Bladder microvascular endothelial cell (primary cell): Measurements from ENCODE around the gene KHK. TPM values are rescaled to one million over a fixed set of nuclear protein-coding genes. Genes with fewer than 3 reads are reported as not detected.

ENCODE experiments used
- total RNA-seq: library from RNA; depleted of rRNA; stranded (reverse); fragments of >200 nt; gene quantifications from 2 replicates; pipeline ENCODE4 v1.2.3, GENCODE V29; 2014

Gene KHK
- 2.8 and 4.5 TPM in 2 replicates for total RNA-seq

DNA sequence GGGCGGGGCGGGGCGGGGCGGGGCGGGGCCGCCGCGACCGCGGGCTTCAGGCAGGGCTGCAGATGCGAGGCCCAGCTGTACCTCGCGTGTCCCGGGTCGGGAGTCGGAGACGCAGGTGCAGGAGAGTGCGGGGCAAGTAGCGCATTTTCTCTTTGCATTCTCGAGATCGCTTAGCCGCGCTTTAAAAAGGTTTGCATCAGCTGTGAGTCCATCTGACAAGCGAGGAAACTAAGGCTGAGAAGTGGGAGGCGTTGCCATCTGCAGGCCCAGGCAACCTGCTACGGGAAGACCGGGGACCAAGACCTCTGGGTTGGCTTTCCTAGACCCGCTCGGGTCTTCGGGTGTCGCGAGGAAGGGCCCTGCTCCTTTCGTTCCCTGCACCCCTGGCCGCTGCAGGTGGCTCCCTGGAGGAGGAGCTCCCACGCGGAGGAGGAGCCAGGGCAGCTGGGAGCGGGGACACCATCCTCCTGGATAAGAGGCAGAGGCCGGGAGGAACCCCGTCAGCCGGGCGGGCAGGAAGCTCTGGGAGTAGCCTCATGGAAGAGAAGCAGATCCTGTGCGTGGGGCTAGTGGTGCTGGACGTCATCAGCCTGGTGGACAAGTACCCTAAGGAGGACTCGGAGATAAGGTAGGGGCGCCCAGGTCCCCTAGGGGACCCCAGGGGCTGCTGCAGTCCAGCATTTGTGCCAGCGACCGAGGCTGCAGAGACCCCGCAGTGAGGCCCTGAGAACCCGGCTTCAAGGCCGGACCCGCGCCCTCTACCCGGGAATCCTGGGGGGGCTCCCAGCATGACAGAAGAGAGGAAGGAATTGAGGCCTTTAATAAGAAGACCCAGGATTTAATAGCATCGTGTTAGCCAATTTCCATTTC, at the start of gene KHK:
Gene KHK, plus strand, starts transcription at position 49 of the 870 bp plus-strand sequence. Its CDS starts 488 bp downstream, at position 537.

GRCh38 chr2:27050996-27051901, 35.3 kb upstream of the KHK start, which contains the start of gene AGBL5:
Gene AGBL5 (plus strand): TSS chr2:27051668. CDS start chr2:27052959, 1,291 bp downstream.

GRCh38 chr2:27071277-27071989, 15.1 kb upstream of the KHK start, which contains the start of gene OST4:
Gene OST4 (minus strand): TSS chr2:27071654.

DNA sequence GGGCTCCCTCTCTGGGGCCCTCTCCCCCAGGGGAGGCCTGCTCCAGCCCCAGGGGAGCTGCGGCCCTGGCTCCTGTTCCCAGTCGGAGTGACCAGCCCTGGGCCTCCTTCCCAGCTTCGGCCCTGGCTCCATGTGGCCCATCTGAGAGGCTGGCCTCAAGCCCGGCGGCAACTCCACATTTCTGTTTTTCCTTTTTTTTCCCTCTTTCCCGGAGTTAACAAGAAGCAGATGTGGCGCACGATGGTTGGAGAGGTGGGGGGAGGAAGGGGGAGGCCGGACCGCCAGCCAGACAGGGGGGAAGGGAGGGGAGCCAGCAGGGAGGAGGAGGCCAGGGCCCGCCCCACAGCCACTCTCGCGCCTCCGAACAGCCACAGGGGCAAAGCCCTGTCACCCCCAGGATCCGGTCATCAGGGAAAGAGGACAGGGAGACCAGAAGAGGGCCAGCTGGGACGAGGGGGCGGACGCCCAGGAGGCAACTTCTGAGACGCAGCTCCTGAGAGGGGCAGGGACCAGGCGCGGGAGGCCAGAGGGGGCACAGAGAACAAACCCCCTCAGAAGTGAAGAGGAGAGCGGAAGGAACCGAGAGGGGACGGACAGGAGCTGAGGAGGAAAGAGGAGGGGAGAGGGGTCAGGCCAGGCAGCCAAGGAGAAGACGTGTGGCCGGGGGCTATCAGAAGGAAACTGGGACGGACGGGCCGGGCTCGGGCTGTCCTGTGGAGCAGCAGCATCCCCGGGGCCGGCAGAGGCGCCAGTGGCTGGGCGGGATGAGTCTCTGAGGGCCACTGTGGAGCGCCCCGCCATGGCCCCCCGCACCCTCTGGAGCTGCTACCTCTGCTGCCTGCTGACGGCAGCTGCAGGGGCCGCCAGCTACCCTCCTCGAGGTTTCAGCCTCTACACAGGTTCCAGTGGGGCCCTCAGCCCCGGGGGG, 8.0 kb upstream of the KHK start, which contains the start of gene EMILIN1:
Gene EMILIN1, plus strand, starts transcription at position 349 of the 928 bp plus-strand sequence. Its CDS starts 451 bp downstream, at position 800.

GRCh38 chr2:27118525-27119329, 32.2 kb downstream of the KHK start, which contains the start of gene CGREF1:
Gene CGREF1 (minus strand): TSS chr2:27119128. CDS start chr2:27104366, 14,762 bp downstream.

GRCh38 chr2:27123302-27124150, 37.0 kb downstream of the KHK start, which contains the start of gene ABHD1:
Gene ABHD1 (plus strand): TSS chr2:27123815. CDS start chr2:27123949, 134 bp downstream.

GRCh38 chr2:27133905-27134780, 47.6 kb downstream of the KHK start, which contains the start of gene PREB:
Gene PREB (minus strand): TSS chr2:27134636. CDS start chr2:27134421, 215 bp downstream.

DNA sequence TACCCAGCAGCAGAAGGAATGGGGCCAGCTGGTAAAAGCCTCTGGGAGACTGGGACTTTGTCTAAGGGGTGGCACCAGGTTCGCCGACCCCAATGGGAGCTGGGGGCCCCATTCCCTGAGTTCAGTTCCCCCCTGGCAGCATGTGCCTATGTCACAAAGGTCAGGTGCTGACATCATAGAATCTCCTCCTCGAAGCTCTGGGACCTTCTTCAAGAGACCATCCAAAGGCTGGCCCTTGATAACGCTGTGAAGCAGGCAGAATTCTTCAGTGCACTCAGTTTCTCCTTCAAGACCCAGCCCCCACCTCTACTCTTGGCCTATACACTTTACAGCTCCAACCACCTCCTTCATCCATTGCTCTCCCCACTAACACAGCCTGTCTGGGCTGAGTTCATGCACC, 52.7 kb downstream of the KHK start, which contains the start of gene PRR30:
Gene PRR30, minus strand, starts transcription at position 101 of the 400 bp plus-strand sequence. CDS start 1,081 bp downstream, outside the sequence.

GRCh38 chr2:27148801-27149439, 62.3 kb downstream of the KHK start, which contains the start of gene TCF23:
Gene TCF23 (plus strand): TSS chr2:27149004. CDS start chr2:27149134, 130 bp downstream.

Other genes starting within 250 kb of the KHK start
- gene DPYSL5, start 238.6 kb upstream of the KHK start, total RNA-seq: not detected in 2 replicates
- 0.49 and 1.6 TPM in 2 replicates for gene MAPRE3, start 116.1 kb upstream of the KHK start, total RNA-seq
- gene TMEM214, start 53.8 kb upstream of the KHK start, total RNA-seq: 14.1 and 33.0 TPM in 2 replicates
- gene AGBL5, start 35.1 kb upstream of the KHK start, total RNA-seq: 10.4 and 13.0 TPM in 2 replicates
- 391 and 400 TPM in 2 replicates for gene OST4, start 15.1 kb upstream of the KHK start, total RNA-seq
- gene EMILIN1, start 8.2 kb upstream of the KHK start, total RNA-seq: 2.3 and 49.0 TPM in 2 replicates
- gene CGREF1, start 32.4 kb downstream of the KHK start, total RNA-seq: 0.65 and 2.3 TPM in 2 replicates
- gene ABHD1, start 37.0 kb downstream of the KHK start, total RNA-seq: 0.06 TPM in 1 of 2 replicates, not detected in the other
- gene PREB, start 47.9 kb downstream of the KHK start, total RNA-seq: 23.2 and 61.4 TPM in 2 replicates
- not detected in 2 replicates for gene PRR30, start 52.6 kb downstream of the KHK start, total RNA-seq
- gene TCF23, start 62.2 kb downstream of the KHK start, total RNA-seq: not detected in 2 replicates
- 95.0 and 112 TPM in 2 replicates for gene ATRAID, start 125.3 kb downstream of the KHK start, total RNA-seq
- gene SLC5A6, start 125.5 kb downstream of the KHK start, total RNA-seq: 10.7 and 57.2 TPM in 2 replicates
- gene CAD, start 130.6 kb downstream of the KHK start, total RNA-seq: 27.0 and 81.6 TPM in 2 replicates
- gene SLC30A3, start 176.3 kb downstream of the KHK start, total RNA-seq: 0.81 and 34.7 TPM in 2 replicates
- gene DNAJC5G, start 188.7 kb downstream of the KHK start, total RNA-seq: 0.16 and 4.4 TPM in 2 replicates
- 3.1 TPM in 1 of 2 replicates, not detected in the other for gene TRIM54, start 195.7 kb downstream of the KHK start, total RNA-seq
- gene UCN, start 221.7 kb downstream of the KHK start, total RNA-seq: 0.44 and 0.49 TPM in 2 replicates
- gene MPV17, start 236.3 kb downstream of the KHK start, total RNA-seq: 32.4 and 55.7 TPM in 2 replicates